Urinary bladder (tissue), 4 donors: ENCODE results near the gene FPGS. TPM values are rescaled to one million over a fixed set of nuclear protein-coding genes. Genes with fewer than 3 reads are reported as not detected.
"Not testable (repeated sequence)": the region's sequence is repeated elsewhere in the genome, so short reads cannot be mapped to it uniquely, and the experiment has no call there.

Source experiments
- DNase-seq: peaks from one replicate; pipeline ENCODE4 v3.0.0-alpha.2; 2015; ENCODE audit errors: extremely low spot score
- H3K27ac ChIP-seq: one replicate; pipeline ENCODE4 v1.5.1; 2013; ENCODE audit warnings: low read depth, mild to moderate bottlenecking, moderate library complexity
- H3K36me3 ChIP-seq: one replicate; pipeline ENCODE4 v1.6.1; 2013; ENCODE audit warnings: mild to moderate bottlenecking, moderate library complexity; ENCODE audit not compliant: insufficient read depth
- H3K4me1 ChIP-seq: one replicate; pipeline ENCODE4 v1.6.1; 2013; ENCODE audit warnings: mild to moderate bottlenecking, moderate library complexity; ENCODE audit not compliant: insufficient read depth
- H3K4me3 ChIP-seq: one replicate; pipeline ENCODE4 v1.5.1; 2013; ENCODE audit warnings: low read depth, low read length
- WGBS: extraction: QIAGEN DNeasy Blood & Tissue Kit; methylation state at CpG from one replicate; pipeline ENCODE4 v1.1.7; 2013; 5-methylcytosine and 5-hydroxymethylcytosine counted together
- polyA plus RNA-seq: library from polyadenylated mRNA; stranded (reverse); fragments of 200-250 nt; gene quantifications from one replicate; pipeline ENCODE4 v1.2.3, GENCODE V29; 2013
- total RNA-seq: library from RNA; depleted of rRNA; stranded (reverse); fragments of >200 nt; gene quantifications from one replicate; pipeline ENCODE4 v1.2.3, GENCODE V29; 2014
- donor health status: healthy with polysubstance abuse.
- donor health status: healthy.

Gene FPGS
- total and polyA plus RNA-seq, 2 donors = 18.6 to 57.7 TPM

DNA sequence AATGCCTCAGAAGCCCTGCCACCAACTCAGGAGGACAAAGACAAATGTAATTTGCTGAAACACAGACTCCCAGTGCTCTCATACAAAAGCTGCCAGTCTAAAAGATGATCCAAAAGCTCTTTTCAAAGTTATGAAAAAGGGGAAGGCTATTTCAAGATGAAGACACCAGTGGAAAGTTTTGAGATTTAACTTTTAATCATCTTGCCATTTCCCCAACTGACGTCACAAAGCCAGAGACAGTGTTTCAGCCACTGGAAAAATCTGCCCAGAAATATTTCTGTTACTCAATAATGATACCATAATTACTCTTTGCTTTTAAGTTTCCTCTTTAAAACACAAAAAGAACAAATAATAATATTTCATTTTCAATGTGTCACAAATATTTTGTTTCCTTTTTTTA lies 30.9 kb downstream of the FPGS start:
- H3K27ac ChIP-seq = no peak overlapping the region
- 32% methylated on average over 1 of the region's 1 CpG for WGBS
- H3K4me1 ChIP-seq = no peaks in the 10 kb centered on the region
- no peak overlapping the region for H3K4me3 ChIP-seq
- DNase-seq = no peak
- no peaks in the 10 kb centered on the region for H3K36me3 ChIP-seq

- Histone ChIP-seq H3K27ac (peak overlapping the region; percentile 84), H3K36me3 (no peaks in the 10 kb centered on the region), H3K4me1 (no peaks in the 10 kb centered on the region), H3K4me3 (no peak overlapping the region)
- 33% methylated on average over 17 of the region's 17 CpGs for WGBS
- no peak for DNase-seq
Measured at GRCh38 chr9:127835991-127836516, 33.4 kb downstream of the FPGS start.

DNA sequence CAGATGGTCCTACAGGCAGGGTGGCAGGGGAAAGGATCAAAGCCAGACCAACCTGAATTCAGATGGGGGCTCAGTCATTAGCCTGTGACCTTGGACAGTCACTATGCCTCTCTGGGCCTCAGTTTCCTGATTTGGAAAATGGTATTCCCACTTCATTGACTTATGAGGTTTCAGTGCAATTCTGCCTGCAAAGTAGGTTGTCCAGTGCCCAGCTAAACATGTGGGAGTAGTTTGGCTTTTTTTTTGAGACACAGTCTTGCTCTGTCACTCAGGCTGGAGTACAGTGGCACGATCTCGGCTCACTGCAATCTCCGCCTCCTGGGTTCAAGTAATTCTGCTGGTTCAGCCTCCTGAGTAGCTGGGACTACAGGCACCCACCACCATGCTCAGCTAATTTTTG lies 33.9 kb downstream of the FPGS start:
- DNase-seq, H3K4me1 ChIP-seq, H3K4me3 ChIP-seq, H3K36me3 ChIP-seq: not testable (repeated sequence)
- 78% methylated on average over 3 of the region's 3 CpGs for WGBS
- peak overlapping the region; percentile 84 for H3K27ac ChIP-seq

- Histone ChIP-seq H3K27ac (no peak overlapping the region), H3K4me3 (no peak overlapping the region), H3K36me3 (no peaks in the 10 kb centered on the region), H3K4me1 (no peaks in the 10 kb centered on the region)
- no peak for DNase-seq
- 61% methylated on average over 4 of the region's 4 CpGs for WGBS
Measured at GRCh38 chr9:127837346-127837745, 34.7 kb downstream of the FPGS start.

DNA sequence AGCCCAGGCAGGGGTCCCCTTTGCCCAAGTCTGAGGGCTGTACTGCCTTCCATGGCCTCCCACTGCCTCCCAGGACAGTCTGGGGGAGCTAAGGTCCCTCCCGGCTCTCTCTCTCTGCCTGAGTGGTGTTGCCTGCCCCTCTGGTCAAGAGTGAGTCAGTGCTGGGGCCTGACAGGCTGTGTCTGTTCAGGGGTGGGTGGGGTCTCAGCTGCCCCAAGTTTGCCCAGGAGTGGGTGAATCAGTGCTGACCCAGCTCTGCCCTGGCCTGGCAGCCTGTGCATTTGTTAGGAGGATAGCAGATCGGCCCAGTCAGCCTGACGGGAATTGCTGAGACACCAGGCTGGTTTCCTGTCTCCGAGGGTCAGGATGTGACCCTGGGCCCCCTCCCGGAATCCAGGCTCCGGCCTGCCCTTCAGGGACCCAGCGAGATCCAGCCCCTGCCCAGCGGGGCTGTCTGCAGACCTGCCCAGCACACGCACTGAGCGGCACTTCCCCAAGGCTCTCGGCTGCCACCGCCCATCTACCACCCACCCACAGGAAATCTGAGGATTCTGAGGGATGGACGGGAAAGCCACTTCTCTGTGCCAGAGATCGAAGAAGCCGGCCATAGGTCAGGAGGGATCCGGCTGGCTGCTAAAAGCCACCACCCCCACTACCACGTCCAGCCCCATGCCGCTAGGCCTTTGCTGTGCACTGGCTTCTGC lies 35.8 kb downstream of the FPGS start:
- no peak for DNase-seq
- 34% methylated on average over 18 of the region's 18 CpGs for WGBS
- Histone ChIP-seq H3K4me1 (no peaks in the 10 kb centered on the region), H3K27ac (peak overlapping the region; percentile 76), H3K36me3 (no peaks in the 10 kb centered on the region), H3K4me3 (no peak overlapping the region)

- 80% methylated on average over 15 of the region's 15 CpGs for WGBS
- Histone ChIP-seq H3K4me3 (no peak overlapping the region), H3K36me3 (no peaks in the 10 kb centered on the region), H3K4me1 (no peaks in the 10 kb centered on the region), H3K27ac (peak overlapping the region; percentile 11)
- DNase-seq = no peak
Measured at GRCh38 chr9:127841087-127841835, 38.6 kb downstream of the FPGS start.

DNA sequence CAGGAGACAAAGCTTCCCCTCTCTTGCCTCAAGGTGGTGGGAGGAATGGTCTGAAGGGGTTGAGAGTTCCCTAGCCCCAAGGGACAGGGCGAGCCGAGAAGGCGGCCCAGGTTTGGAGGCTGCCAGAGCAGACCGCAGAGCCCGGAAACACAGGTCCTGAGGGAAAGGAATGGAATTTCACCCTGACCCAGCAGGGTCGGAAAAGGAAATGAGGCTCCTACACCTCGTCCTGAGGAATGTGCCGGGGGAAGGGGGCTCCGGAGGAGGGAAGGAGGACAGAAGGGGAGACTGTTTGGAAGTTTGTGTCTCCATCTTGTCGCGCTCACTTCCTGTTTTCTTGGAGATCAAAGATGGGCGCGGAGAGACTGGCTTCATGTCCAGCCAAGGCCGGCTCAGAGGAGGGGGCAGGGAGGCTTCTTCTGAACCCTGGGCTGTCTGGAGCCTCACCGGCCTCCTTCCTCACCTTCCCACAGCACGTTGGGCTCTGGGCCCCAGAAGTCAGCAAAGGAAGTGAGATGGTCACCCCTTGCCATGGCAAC lies 42.2 kb downstream of the FPGS start:
- 62% methylated on average over 16 of the region's 16 CpGs for WGBS
- H3K36me3 ChIP-seq = no peaks in the 10 kb centered on the region
- DNase-seq = no peak
- H3K4me3 ChIP-seq = no peak overlapping the region
- peak overlapping the region; percentile 72 for H3K27ac ChIP-seq
- no peaks in the 10 kb centered on the region for H3K4me1 ChIP-seq

DNA sequence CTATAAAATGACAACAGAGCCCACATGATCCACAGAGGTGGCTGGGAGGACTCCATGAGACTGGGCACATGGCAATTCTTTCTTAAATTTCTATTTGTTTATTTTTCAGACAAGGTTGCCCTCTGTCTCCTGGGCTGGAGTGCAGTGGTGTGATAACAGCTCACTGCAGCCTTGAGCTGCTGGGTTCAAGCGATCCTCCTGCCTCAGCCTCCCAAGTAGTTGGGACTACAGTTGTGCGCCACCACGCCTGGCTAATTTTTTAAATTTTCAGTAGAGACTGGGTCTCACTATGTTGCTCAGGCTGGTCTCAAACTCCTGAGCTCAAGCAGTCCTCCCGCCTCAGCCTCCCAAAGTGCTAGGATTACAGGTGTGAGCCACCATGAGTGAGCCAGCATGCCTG lies 42.9 kb downstream of the FPGS start:
- not testable (repeated sequence) for H3K4me1 ChIP-seq, H3K4me3 ChIP-seq, H3K36me3 ChIP-seq, DNase-seq
- WGBS = 97% methylated on average over 4 of the region's 4 CpGs
- H3K27ac ChIP-seq = peak overlapping the region; percentile 72

GRCh38 chr9:127846443-127847177 lies 43.9 kb downstream of the FPGS start:
- H3K36me3 ChIP-seq = no peaks in the 10 kb centered on the region
- WGBS = 37% methylated on average over 18 of the region's 18 CpGs
- DNase-seq = no peak
- H3K4me1 ChIP-seq = no peaks in the 10 kb centered on the region
- no peak overlapping the region for H3K4me3 ChIP-seq
- peak overlapping the region; percentile 89 for H3K27ac ChIP-seq

DNA sequence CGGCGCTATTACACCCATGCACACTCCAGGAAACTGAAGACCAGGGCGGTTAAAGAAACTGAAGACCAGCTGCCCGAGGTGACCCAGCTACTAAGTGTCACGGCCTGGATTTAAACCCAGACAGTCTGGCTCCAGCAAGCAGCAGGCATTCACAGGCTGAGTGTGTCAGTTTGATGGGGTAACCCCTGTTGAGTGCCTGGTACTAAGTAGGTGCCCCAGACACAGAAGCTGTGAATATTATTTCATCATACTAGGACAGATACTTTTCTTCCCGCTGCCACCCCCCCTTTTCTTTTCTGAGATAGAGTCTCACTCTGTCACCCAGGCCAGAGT lies 44.5 kb downstream of the FPGS start:
- no peak for DNase-seq
- Histone ChIP-seq H3K4me1 (no peaks in the 10 kb centered on the region), H3K4me3 (no peak overlapping the region)

DNA sequence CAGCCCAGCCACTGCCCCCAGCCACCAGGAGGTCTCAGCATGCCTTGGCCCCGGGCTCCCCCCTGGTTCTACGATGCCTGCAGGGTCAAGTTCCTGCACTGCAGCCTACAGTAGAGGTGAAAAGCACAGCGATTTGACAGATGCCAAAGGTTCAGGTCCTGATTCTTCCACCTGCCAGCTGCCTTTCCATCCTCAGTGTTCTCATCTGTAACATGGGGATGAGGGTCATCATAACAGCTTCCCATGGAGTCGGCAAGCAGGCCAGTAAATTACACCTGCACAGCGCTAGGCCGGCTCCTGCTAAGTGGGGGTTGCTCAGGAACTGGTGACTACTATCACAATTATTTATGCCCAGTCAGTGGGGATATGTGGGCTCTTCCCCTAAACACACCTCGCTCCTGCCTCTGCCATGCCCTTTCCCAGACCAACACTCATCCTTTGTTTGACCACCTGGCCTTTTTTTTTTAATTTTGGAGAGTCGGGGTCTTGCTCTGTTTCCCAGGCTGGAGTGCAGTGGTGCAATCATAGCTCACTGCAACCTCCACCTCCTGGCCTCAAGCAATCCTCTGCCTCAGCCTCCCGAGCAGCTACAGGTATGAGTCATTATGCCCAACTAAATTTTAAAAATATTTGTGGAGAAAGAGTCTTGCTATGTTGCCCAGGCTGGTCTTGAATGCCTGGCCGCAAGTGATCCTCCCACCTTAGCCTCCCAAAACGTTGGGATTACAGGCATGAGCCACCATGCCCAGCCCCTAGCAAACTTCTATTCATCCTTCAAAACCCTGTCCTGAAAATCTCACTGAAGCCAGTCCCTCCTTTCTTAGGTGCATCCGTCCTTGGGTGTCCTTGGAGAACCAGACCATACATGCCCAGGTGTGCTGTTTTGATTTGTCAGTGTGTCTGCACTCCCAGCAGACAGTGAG lies 45.4 kb downstream of the FPGS start:
- H3K4me1 ChIP-seq = no peaks in the 10 kb centered on the region
- DNase-seq = no peak
- H3K27ac ChIP-seq = no peak overlapping the region
- WGBS = 81% methylated on average over 12 of the region's 12 CpGs
- H3K36me3 ChIP-seq = no peaks in the 10 kb centered on the region
- no peak overlapping the region for H3K4me3 ChIP-seq

More for the DNA sequence above, 44.5 kb downstream of the FPGS start:
- Histone ChIP-seq H3K36me3 (no peaks in the 10 kb centered on the region), H3K27ac (peak overlapping the region; percentile 28)
- WGBS = 44% methylated on average over 6 of the region's 6 CpGs

DNA sequence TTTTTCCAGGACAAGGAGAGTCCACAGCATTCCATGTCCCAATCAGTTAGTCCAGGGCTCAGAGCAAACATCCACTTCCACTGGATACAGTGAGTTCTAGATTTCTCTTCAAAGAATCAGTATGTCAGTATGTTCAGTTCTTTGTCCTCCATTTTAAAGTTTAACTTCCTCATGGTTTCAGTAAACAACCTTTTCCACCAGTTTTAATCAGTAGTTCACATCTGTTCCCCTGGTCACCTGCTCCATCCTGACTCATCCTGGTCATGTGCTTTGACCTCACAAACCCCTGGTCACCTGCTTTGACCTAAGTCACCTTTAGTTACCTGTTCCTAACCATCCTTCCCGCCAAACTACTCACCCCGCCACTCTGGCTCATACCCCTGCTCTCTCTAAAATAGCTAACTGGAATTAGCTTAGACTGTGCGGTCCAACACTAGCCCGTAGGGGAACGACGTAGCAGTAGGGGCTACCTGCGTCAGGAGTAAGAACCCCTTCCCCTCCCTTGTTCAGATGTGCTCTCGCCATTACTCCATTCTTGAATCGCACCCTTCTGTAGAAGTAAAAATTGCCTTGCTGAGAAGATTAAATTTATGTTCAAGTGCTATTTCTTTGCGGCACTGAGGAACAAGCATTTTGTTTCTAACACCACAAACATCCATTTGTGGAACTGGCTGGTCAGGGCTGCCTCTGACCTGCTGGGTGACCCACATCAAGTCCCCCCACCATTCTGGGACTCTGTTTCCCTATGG lies 46.2 kb downstream of the FPGS start:
- 87% methylated on average over 10 of the region's 10 CpGs for WGBS
- no peaks in the 10 kb centered on the region for H3K4me1 ChIP-seq
- no peak overlapping the region for H3K4me3 ChIP-seq
- H3K36me3 ChIP-seq = no peaks in the 10 kb centered on the region
- H3K27ac ChIP-seq = no peak overlapping the region
- no peak for DNase-seq
